ENCODE data around the gene TRIO.

- TF ChIP-seq ZNF510 (tag by site-specific recombination; IDR thresholded peaks at IDR 0.05; ENCODE audit: insufficient replicate concordance) (no peak), CTCF (tag by site-specific recombination; IDR thresholded peaks at IDR 0.05) (no peak), ZFP37 (tag by site-specific recombination; IDR thresholded peaks at IDR 0.05) (no peak), ZFP3 (tag by site-specific recombination; IDR thresholded peaks at IDR 0.05; ENCODE audit: low read depth) (no peak), ZNF555 (tag by site-specific recombination; conservative IDR thresholded peaks at IDR 0.05) (no peak), ZNF791 (tag by site-specific recombination; IDR thresholded peaks at IDR 0.05) (no peak), ZNF10 (tag by site-specific recombination; IDR thresholded peaks at IDR 0.05) (no peak), ZNF596 (tag by site-specific recombination; IDR thresholded peaks at IDR 0.05) (no peak), ZNF501 (tag by site-specific recombination; IDR thresholded peaks at IDR 0.05) (no peak), ZNF114 (tag by site-specific recombination; IDR thresholded peaks at IDR 0.05) (no peak), SP2 (tag by site-specific recombination; IDR thresholded peaks at IDR 0.05) (no peak)
These were observed 358.5 kb downstream of the TRIO start for GRCh38 chr5:14501353-14502293.
